ENCODE measurements around the gene TMEM244. TPM values are rescaled to one million over a fixed set of nuclear protein-coding genes. Genes with fewer than 3 reads are reported as not detected.
"Not testable (repeated sequence)": the region's sequence is repeated elsewhere in the genome, so short reads cannot be mapped to it uniquely, and the experiment has no call there.

Gene TMEM244
- total RNA-seq, 1 donor from 2014 or later = not detected

DNA sequence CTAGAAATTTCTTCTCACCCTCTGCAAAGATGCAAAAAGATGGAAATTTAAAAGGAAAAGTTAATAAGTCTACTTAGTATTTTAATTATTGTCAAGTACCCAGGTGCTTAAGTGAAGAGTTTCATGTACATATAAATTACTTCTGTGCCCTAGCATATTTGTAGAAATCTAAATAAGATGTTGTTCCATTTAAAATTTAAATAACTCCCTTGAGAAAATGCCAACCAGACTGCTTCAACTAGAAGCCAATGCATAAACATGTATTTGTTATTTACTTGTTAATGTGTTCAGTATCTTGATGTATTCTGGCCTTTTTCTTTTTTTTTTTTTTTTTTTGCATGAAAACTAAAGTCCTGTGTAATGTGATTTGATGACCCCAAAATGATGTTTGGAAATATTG lies 6.3 kb upstream of the TMEM244 start:
- intact Hi-C loops (cut with micrococcal nuclease) = no loop called here

- intact Hi-C loops (cut with micrococcal nuclease) = no loop called here
Measured at GRCh38 chr6:129866688-129867087, 5.6 kb upstream of the TMEM244 start.

GRCh38 chr6:129866256-129866655 lies 5.1 kb upstream of the TMEM244 start:
- intact Hi-C loops (cut with micrococcal nuclease) = no loop called here

DNA sequence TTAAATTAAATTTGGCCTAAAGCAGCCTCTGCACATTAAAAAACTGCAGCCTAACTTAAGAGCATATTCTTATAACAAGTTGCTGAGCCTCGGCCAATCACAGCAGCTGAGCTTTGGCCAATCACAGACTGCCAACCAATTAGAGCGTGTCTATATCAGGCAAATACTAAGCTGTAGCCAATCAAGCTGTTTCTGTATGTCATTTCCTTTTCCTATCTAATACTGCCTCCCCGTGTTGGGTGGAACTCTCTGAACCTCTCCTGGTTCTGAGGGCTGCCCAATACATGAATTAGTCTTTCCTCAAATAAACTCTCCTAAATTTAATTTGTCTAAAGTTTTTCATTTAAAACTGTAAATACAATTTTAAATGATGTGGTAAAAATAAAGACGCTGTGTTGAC lies 3.9 kb upstream of the TMEM244 start:
- intact Hi-C loops (cut with micrococcal nuclease) = no loop called here

GRCh38 chr6:129863664-129864063 lies 2.5 kb upstream of the TMEM244 start:
- intact Hi-C loops (cut with micrococcal nuclease) = no loop called here

DNA sequence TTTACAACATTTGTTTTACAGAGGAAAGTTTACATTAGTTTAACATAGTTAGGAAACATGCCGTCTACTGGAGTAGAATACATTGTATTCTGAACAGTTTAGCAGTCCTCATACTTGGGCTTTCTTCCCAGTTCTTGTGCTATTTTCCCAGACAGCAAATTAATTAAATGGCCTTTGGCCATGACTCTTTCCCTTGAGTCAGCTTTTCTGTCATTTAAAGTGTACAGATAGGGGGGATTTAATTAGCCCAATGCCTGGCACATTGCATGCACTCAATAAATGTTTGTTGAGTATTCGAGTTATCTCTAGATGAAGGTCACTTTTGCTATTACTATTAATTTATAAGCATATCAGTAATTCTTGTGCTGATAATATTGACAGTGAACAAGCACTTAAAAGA lies 1.6 kb downstream of the TMEM244 start:
- intact Hi-C loops (cut with micrococcal nuclease) = no loop called here

GRCh38 chr6:129857838-129858237 lies 3.3 kb downstream of the TMEM244 start:
- intact Hi-C loops (cut with micrococcal nuclease) = no loop called here

DNA sequence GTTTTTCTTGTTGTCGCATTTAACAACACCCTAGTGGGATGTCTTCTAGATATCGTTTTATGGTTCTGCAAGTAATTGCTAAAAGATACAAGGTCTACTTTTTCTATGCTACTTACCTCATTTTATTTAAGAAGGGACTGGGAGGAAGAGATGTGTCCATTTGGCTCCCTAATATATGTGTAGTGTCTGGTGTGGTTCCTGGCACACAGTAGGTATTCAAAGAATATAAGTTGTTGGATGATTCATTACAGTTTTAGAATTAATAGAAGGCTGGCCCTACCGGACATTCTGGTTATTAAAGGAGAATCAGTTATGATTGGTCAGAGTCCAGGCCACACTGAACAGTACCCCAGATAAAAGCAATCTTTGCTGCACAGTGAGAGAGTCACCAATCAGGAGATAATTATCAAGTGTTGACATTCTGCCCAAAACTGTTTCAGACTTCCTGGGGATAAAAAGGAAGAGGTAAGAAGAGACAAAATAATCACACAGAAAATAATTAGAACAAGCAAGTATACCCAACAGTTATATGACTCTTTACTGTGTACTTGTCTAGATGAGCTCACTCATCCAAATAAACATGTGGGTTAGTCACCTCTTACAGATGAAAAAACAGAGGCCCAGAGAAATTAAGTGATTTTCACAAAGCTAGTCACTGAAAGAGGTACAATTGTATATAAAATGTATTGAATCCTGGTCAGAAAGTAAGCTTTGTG lies 7.0 kb downstream of the TMEM244 start:
- intact Hi-C loops (cut with micrococcal nuclease) = no loop called here

DNA sequence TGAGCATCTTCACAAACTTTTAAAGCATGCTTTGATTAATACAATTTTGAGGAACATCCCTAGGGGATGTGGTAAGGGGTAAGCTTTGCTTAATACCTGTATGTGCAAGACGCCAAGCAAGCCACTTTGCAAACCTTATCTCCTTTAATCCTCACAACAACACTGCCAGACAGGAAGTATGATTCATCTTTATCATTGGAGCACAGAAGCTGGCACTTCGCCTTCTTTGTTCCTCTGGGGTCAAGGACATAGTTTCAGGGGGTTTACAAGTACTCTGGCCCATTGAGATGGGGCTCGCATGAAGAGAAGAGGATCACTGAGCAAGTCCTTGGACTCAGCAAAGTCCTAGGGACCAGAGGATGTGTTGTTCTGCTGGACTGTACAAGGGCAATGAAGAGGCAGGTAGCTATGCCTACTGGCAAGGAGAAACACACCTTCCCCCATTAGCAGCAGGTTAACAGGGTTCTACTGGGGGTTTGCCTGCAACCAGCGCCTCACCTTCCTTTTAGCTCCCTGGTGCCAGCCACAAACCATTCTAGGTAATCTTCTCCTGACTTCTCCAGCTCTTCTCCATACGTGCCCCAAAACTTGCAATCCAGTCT lies 8.8 kb downstream of the TMEM244 start:
- intact Hi-C loops (cut with micrococcal nuclease) = no loop called here

- intact Hi-C loops (cut with micrococcal nuclease) = no loop called here
Measured at GRCh38 chr6:129849456-129849855, 11.7 kb downstream of the TMEM244 start.

DNA sequence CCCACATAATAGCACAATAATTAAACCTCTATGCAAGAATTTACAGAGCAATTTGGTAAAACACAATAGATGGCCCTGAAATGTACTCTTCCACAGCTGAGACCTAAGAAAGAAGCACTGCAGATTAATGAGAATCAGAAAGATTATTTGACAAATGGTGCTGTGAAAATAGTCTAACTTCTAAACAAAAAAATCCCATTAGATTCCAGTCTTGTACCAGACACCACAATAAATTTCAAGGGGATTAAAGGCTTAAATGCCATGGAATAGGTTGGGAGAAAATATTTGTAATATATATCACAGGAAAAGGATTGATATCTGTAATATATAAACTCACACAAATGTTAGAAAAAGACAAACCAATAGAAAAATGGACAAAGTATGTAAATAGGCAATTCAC lies 14.4 kb downstream of the TMEM244 start:
- intact Hi-C loops (cut with micrococcal nuclease) = no loop called here

GRCh38 chr6:129845696-129846095 lies 15.4 kb downstream of the TMEM244 start:
- intact Hi-C loops (cut with micrococcal nuclease) = no loop called here

- intact Hi-C loops (cut with micrococcal nuclease) = no loop called here
Measured at GRCh38 chr6:129844118-129844891, 16.8 kb downstream of the TMEM244 start.

DNA sequence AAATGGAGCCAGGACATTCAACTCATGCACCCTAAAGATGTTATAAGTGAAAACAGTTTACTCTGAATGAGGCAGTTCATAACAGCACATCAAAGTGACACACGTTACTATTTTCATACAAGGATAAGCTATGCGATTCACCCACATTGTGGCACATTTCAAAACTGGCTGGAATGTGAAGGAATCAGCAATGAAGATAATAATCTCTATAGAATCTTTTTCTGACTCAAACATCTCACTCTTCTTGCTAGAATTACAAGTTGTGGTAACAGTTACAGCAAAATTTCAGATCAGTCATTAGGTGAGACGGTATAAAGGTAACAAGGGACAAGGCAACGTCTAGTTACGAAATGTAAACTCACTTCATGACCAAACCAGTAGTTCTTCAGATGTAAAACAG lies 17.5 kb downstream of the TMEM244 start:
- intact Hi-C loops (cut with micrococcal nuclease) = no loop called here

DNA sequence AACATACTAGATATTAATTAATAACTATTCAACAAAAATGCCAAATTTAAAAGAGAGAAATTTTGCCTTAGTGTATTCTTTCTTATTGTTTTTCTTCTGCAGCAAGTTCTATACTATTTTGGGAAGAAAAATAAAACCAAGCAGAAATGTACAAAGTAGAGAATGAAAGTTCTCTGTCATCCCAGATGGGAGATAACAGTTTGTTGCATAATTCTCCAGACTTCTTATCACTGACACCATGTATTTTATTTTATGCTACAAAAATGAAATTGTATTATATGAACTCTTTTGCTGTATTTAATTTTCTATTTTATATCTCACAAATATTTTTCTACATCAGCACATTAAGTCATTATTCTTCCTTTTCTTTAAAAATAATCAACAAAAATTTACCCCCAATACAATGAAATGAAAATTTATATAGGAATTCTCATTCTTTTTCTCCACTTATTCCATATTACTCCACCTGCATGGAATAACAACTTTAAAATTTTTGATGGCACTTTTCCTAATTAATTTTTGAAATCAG lies 18.2 kb downstream of the TMEM244 start:
- intact Hi-C loops (cut with micrococcal nuclease) = no loop called here

DNA sequence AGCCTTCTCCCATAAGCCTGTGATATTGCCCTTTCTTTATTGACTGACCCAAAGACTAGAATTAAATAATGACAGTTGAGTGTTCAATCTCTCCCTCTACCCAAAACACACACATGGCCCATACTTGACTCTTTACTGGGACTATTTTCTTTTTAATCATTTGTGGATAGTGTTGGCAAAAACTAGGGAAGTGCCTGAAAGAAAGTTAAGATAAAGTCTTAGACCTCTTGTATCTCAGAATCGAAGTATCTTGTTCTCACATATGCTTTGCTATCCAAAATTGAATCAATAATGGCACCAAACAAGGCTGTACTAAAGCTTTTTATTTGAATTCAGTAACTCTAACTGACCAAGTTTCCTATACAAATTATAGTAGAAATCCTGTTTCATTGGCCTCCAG lies 19.0 kb downstream of the TMEM244 start:
- intact Hi-C loops (cut with micrococcal nuclease) = no loop called here

GRCh38 chr6:129839562-129839961 lies 21.6 kb downstream of the TMEM244 start:
- intact Hi-C loops (cut with micrococcal nuclease) = not testable (repeated sequence)

DNA sequence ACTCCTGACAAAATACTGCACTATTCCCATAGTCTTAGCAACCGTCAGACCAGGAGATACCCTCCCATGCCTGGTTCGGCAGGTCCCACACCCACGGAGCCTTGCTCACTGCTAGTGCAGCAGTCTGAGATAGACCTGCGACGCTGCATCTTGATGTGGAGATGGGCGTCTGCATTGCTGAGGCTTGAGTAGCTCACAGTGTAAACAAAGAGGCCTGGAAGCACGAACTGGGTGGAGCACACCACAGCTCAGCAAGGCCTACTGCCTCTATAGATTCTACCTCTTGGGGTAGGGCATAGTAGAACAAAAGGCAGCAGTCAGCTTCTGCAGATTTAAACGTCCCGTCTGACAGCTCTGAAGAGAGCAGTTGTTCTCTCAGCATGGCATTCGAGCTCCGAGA lies 25.4 kb downstream of the TMEM244 start:
- intact Hi-C loops (cut with micrococcal nuclease) = no loop called here

DNA sequence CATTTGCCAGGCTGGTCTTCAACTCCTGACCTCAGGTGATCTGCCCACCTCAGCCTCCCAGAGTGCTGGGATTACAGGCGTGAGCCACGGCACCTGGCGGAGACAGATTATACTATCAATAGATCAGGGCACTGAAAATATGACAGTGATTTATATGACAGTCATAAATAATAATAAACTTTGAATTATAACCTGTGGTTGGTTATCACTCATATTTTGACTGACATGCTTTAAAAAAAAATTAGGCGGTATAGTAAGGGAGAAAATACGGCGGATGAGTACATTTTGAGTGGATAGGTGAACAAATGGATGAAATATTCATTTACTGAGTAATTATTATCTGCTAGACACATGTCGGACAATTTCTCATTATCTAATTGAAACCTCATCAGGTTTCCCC lies 28.8 kb downstream of the TMEM244 start:
- intact Hi-C loops (cut with micrococcal nuclease) = no loop called here

GRCh38 chr6:129828229-129828628 lies 32.9 kb downstream of the TMEM244 start:
- intact Hi-C loops (cut with micrococcal nuclease) = no loop called here

DNA sequence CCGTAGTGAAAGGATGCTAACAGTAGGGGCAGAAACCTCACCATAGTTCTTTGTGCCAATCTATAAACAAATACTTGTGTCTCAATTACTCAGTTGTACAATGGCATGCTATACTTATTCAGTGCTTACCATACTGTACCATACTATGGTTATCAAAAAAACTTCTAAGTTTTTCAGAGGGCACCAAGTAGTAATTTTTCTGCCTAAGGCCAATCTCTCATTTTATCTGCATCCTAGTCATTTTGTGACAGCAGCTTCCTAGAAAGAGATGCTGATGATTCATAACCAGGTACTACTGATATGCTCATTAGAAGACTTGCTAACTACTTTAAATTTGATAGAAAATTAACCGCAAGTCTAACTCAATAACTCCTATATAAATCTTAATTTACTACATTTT lies 42.9 kb downstream of the TMEM244 start:
- intact Hi-C loops (cut with micrococcal nuclease) = no loop called here

- intact Hi-C loops (cut with micrococcal nuclease) = no loop called here
Measured at GRCh38 chr6:129817821-129818220, 43.3 kb downstream of the TMEM244 start.
